ENCODE results near the gene CCNDBP1.
"Not testable (repeated sequence)": the region's sequence is repeated elsewhere in the genome, so short reads cannot be mapped to it uniquely, and the experiment has no call there.

CCNDBP1 gene

DNA sequence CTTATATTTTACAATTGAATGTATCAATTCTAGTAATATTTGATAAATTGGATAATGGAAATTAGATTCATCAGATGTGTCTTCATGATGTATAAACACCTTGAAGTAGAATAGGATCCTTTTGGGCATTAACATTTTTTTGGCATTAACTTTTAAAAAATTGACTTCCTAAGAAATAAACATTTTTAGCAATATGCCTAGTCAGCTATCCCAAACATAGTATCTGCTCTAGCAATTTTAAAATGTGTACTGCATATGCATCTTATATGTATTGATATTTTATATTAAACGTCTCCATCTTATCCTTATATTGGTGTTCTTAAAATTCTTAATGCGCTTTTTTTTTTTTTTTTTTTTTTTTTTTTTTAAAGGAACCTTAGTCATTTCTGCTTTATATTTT is 8.5 kb downstream of the CCNDBP1 start:
- no peak for DNase-seq

DNA sequence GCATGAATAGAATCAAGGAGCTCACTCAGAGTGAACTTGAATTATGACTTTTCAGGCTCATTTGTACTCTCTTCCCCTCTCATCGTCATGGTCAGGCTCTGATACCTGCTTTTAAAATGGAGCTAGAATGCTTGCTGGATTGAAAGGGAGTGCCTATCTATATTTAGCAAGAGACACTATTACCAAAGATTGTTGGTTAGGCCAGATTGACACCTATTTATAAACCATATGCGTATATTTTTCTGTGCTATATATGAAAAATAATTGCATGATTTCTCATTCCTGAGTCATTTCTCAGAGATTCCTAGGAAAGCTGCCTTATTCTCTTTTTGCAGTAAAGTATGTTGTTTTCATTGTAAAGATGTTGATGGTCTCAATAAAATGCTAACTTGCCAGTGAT is 9.6 kb downstream of the CCNDBP1 start:
- no peak for DNase-seq

DNA sequence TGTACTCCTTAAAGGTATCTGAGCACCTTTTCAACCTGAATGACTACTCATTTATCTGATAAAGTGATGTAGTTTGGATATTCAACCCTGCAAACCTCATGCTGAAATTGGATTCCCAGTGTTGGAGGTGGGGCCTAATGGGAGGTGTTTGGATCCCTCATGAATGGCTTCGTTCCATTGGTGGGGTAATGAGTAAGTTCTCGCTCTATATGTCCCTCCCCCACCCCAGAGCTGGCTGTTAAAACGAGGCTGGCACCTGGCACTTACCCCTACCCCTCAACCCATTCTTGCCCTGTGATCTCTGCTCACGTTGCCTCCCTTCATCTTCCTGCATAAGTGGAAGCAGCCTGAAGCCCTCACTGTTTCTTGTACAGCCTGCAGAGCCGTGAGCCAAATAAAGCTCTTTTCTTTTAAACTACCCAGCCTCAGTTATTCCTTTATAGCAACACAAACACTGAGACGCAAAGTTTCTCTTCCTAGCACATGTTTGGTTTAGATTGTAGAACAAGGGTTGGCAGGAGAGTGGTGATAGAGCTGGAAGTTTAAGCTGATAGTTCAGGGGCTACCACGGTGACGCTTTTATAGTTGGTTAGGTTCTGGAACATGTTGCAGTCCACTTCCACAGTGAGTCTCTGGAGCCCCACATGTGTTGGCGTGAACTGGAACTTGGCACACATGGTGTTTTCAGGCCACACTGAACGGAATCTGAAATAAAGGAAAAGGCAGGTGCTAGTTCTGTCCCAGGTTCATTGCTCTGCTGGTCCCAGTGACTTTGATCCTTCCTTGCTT is 11.8 kb downstream of the CCNDBP1 start:
- no peak for DNase-seq

DNA sequence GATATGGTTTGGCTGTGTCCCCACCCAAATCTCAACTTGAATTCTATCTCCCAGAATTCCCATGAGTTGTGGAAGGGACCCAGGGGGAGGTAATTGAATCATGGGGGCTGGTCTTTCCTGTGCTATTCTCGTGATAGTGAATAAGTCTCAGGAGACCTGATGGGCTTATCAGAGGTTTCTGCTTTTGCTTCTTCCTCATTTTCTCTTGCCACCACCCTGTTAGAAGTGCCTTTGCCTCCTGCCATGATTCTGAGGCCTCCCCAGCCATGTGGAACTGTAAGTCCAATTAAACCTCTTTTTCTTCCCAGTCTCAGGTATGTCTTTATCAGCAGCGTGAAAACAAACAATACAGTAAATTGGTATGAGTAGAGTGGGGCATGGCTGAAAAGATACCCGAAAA is 12.6 kb downstream of the CCNDBP1 start:
- DNase-seq = not testable (repeated sequence)

DNA sequence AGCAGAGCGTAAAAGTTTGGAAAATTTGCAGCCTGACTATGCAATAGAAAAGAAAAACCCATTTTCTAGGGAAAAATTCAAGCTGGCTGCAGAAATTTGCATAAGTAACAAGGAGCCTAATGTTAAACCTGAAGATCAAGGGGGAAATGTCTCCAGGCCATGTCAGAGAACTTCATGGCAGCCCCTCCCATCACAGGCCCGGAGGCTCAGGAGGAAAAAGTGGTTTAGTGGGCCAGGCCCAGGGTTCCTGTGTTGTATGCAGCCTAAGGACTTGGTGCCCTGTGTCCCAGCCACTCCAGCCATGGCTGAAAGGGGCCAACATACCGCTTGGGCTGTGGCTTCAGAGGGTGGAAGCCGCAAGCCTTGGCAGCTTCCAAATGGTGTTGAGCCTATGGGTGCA is 13.4 kb downstream of the CCNDBP1 start:
- DNase-seq = not testable (repeated sequence)

DNA sequence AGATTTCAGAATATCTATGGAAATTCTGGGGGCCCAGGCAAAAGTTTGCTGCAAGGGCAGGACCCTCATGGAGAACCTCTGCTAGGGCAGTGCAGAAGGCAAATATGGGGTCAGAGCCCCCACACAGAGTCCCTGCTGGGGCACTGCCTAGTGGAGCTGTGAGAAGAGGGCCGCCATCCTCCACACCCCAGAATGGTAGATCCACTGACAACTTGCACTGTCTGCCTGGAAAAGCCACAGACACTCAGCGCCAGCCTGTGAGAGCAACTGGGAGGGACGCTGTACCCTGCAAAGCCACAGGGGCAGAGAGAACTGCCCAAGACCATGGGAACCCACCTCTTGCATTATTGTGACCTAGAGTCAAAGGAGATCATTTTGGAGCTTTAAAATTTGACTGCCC is 13.8 kb downstream of the CCNDBP1 start:
- DNase-seq = no peak

DNA sequence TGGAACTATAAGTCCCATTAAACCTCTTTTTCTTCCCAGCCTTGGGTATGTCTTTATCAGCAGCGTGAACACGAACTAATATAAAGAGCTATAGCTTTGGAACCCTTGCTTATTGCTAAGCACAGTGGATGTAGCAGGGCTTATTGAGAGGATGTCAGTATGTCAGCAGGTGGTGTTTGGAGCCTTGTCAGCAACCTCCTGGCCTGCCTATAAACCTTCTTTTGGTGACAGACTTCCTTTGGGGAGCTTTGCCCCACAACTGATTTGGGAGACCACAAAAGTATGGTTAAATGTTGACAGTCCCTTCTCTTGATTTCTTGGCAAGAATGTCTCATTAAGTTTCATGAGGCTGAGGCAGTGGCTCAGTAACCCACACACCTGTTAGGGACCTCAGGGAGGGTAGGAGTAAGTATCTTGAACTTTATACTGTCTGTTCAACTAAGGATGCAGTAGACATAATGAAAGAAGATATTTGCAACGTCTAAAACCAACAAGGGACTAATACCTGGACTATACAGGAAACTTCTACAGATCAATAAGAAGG is 14.8 kb downstream of the CCNDBP1 start:
- no peak for DNase-seq

DNA sequence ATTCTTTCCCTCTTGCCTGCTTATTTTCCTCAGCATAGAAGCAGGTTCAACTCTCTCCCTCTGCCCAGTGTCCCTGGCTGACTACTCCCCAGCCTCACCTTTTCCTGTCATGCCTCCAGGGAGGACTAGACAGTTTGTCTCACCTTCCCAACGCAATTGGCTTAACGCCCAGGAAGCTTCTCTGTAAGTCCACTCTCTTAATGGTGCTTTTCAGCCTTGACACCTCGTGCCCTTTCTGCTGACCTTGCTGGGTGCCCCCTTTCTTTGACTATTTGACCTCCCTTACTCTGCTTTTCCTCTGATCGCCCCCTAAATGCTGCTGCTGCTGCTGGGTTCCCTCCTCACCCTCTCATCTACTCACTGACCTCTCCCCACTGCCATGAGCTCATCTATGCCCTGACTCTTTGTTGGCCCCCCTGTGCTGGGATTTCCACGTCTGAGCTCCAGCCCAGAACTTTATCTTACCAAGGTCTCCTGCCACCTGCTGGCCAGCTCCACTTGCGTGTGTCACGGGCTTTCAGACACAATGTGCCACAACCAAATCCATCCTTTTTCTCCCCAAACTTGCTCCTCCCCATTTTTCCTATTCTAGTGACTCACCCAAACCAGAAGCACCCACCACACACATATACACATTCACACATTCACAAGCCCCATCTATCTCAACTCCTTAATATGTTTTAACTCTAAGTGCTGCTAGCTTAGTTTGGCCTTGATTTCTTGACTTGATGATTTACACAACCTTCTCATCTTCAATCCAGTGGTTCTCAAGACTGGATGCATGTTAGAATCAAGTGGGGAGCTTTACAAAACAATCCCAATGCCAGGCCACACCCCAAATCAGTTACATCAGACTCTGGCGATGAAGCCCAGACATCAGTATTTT is 19.1 kb downstream of the CCNDBP1 start:
- DNase-seq = peak in 9 of 56 donors; percentile 5 to 43 (median 9)

DNA sequence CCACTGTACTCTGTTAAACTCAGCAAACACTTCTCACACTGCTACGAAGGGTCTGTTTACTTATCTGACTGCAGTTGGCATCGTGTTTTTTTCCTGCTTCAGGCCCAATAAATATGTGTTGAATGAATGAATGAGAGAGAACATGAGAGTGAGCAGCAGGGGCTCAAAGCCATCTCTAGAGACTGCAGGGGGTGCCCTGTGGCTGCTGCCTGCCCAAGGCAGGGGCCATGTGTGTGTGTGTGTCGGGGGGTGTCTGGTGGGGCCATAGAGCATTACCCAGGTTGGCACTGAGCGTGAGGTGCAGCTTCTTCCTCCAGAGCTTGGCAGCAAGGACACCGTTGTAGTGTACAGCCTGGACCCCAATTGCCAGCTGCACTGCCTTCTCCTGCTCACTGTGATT is 20.9 kb downstream of the CCNDBP1 start:
- DNase-seq = no peak

DNA sequence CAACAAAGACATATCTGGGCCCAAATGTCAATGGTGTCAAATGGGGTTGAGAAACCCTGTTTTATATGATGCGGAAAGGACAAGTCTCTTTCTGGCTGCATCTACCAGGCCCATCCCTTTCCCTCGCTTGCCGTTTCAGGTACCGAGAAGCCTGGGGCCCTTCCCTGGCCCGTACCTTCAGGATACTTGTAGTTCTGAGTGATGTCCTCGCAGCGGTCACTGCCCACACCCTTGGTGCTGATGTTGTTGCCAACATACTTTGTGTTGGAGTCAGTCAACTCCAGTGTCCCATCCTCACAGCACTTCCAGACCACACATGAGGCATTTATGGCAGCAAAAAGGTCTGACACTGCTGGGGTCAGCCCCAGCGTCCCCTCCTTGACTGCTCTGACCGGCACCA is 21.8 kb downstream of the CCNDBP1 start:
- DNase-seq = no peak

DNA sequence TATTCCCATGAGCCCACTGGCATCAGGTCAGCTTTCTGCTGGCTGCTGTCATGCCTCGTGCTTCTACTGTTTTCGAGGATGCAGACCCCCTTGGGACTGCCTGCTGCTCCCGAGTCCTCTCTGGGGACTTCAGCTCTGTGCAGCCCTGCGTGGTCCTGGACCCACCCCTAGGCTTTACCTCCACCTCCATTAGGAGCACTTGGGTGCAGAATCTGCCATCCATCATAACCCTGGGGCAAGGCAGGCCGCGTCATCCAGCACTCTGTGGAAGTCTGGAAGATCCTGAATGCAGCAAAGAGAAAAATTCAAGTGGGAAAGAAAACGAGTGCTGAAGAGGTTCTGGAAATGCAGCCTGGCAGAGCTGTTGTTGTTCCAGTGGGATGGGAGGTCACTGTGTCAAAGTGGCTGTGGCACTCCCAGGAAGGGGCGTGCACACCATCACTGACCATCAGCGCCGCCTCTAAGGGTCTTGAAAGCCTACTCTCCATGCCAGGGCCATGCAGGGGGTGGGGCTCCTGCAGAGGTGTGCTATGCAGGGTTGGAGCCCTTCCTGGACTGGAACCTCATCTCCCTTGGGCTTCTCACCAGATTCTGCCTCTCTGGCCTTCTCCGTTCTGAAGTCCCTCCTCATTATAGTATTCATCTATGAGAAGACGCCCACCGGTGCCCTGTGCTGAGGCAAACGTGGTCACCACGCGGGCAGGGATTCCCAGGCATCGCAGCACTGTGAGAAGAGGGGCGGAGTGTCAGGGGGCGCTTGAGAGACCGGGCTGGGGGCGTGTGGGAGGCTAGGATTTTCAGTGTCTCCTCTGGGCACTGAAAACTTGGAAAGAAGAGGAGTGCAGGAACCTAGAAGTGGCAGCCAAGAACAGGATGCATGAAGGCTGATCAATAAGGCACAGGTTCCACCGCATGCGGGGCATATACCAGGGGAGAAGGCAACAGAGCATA is 23.1 kb downstream of the CCNDBP1 start:
- DNase-seq = no peak

DNA sequence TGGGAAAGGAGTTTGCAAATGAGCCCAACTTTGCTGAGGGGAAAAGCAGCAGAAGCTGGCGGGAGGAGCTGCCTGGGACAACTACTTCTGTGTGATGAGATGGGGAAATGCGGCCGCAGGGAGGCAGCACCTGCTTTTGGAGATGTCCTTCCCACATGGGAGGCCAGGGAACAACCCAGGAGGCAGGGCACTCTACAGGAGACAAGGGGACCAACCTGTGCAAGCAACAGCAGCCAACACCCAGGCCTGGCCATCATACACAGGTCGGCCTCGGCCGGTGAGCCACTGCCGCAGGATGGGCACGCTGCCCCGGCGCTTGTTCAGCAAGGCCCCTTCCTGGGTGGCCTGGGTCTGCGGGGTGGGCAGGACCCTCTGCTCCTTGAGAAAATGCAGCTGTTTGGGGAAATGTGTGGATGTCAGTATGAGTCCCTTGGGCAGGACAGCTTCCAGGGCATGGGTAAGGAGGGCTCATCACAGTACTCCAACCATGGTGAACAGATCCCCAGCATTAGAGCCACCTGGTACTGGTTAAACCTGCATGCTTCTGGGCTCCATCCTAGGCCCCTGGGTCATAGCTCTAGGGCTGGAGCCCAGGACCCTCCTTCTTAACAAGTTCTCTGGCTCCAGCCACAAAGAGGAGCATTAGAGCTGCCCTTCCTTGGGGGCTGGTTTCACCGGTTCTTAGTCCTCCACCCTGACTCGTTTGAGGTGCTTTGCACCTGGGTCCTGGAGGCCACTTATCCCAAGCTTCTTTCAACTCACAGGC is 24.0 kb downstream of the CCNDBP1 start:
- no peak for DNase-seq

DNA sequence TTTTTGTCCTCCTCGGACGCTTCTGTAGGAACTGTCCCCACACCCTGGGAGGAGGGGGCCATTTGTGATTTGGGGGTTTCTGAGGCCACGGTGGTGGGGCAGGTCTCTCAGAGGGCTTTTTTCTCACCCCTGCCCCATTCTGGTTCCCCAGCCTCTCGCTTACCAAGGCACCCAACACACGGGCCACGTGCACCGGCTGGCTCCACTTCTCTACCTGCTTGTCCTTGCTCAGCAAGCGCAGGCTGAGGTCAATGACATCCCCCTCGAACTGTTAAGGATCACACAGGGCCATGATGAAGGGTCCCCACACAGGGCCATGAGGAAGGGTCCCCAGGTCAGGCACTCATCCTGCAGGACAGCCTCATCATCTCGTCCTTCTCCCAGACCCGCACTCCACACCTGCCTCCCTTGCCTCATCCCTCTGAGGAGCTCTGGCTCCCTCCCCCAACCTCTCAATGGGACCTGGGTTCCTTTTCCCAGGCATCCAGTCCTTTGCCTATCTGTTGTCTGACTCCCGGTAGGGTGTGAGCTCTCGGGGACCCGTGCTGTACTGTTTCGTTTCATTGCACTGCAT is 25.1 kb downstream of the CCNDBP1 start:
- no peak for DNase-seq

DNA sequence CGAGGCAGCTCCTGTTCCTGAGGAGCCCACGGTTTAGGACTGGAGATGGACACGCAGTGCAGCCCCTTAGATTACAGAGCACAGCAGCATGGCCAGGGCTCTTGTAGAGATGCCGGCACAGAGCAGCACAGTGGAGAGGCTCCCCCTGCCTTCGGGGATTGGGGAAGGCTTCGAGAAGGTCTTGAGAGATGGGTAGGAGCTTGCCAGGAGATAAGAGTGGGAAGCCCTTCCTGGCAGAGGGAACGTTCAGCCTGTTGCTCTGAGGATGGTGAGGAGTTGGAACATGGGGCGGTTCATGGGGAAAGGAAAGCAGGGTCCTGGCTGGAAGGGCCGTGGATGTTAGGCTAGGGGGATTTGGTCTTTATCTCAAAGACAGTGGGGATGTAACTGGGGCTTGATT is 25.6 kb downstream of the CCNDBP1 start:
- no peak for DNase-seq

DNA sequence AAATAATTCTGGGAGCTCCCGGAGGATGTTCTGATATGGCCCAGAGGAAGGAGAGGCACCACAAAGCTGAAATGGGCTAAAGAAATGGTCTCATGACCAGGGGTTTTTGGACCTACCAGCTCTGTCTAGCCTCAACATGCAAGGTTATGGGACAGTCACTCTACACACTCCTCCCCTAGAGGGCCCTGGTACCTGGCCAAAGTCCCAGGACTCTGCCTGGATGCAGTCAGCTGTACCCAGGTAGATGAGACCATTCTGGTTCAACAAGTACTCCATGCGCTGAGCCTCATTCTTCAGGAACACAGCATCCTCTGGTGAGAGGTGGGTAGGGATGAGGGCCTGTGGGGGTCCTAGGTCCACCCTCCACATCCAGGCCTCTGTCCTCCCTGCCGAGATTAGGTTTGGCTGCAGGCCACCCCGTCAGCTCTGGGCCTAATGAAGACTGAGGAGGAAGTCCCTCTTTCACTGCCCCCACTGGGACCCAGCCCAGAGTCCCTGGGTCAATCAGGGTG is 26.1 kb downstream of the CCNDBP1 start:
- no peak for DNase-seq

DNA sequence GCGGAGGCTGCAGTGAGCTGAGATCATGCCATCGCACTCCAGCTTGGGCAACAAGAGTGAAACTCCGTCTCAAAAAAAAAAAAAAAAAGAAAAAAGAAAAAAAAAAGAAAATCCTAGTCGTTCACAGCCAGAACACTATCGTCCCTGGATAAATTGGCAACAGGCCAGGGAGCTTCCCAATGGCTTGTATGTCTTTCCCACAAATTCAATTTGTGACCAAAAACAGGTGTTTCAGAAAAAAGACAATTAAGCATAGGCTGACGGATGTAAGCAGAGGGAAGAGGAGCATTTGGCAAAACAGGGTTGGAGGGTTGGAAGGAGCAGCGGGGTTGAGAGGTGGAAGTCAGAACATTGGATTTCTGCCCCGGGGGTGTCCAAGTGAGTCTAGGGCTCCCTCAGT is 27.1 kb downstream of the CCNDBP1 start:
- no peak for DNase-seq

DNA sequence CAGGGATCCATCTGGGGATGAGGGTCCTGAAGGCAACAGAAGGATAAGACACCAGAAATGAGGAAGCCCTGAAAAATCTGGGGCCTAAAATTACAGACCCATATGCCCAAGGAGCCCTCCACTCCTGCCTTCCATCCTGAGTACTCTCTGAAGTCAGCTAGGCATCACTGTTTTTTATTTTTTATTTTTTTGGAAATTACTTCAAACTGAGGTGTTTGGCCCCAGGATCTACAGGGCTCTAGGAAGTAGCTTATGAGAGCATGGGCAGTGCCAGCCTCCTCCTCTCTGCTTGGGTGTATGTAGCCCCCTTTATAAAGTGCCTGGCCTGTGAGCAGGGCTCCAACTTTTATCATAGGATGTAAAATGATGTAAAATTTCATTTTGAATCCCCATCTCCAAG is 27.7 kb downstream of the CCNDBP1 start:
- no peak for DNase-seq

DNA sequence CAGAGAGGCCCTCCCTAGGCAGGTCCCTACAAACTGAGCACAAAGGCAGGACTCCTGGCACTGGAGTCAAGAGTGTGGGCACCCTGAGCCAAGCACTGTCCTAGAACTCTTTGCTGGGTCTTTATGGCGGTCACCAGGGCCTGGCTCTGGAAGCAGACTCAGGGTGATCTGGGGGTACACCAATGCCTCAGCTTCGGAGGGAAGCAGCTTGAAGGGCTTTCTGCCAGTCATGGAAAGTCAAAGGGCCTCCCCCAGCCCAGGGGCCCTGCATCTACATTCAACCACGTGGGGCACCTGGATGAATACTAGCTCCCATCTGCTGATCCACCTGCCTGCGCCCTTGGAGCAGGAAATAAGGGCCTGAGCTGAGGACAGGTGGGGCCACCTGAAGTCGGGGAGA is 28.3 kb downstream of the CCNDBP1 start:
- DNase-seq = no peak

DNA sequence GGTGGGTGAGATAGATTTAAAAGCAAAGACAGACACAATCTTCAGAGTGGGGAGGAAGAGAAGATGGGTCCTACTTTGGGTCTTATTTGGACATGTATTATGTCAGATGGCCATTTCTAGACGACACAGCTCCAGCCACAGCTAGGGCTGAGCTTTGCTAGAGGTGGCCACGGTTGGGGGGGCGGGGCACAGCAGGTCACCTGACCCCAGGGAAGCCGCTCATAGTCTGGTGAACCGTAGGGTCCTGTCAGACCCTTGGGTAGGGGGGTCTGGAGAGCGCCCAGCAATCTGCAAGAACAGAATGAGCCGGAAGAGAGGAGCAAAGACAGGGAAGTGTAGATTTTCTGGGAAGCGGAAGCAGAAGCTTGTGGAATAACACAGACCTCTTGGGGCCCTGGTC is 29.0 kb downstream of the CCNDBP1 start:
- no peak for DNase-seq
